ENCODE measurements around the gene P4HA2.
A peak's percentile ranks its signal among the peaks of the same experiment; 100 is the strongest.
"Not testable (repeated sequence)": the region's sequence is repeated elsewhere in the genome, so short reads cannot be mapped to it uniquely, and the experiment has no call there.

P4HA2 gene

GRCh38 chr5:132199116-132199680 lies 28.5 kb downstream of the P4HA2 start:
- DNase-seq (ENCODE audit: low read depth) = no peak

- no peak for DNase-seq (ENCODE audit: low read depth)
These were observed 29.1 kb downstream of the P4HA2 start for GRCh38 chr5:132198571-132198970.

GRCh38 chr5:132195727-132196126 lies 31.9 kb downstream of the P4HA2 start:
- no peak for DNase-seq (ENCODE audit: low read depth)

GRCh38 chr5:132193165-132193694 lies 34.4 kb downstream of the P4HA2 start:
- no peak for DNase-seq (ENCODE audit: low read depth)

DNA sequence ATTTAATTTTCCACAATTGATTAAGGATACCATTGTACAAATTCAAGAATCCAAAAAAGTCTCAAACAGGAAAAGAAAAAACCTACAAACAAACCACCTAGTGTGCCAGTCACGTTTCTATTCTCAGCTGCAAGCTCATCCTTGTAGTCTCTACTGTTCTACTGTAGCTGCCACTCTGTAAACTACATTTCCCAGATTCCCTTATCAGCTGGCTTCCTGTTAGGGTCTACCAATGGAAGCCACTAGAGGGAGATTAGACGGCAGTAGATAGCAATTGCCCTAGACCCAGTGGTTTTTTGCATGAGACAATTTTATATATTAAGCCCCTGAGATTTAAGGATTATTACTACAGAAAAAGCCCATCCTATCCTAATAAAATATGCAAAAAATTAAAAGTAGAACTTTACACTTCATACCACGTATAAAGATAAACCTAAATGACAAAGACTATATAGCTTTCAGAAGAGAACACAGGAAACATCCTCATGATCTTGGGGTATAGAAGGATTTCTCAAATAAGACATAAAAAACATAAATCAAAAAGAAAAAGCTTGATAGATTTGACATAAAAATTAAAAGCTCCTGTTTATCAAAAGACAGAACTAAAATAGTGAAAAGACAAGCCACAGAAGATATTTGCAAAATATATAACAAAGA lies 37.4 kb downstream of the P4HA2 start:
- peak; percentile 87 for DNase-seq (ENCODE audit: low read depth)

- DNase-seq (ENCODE audit: low read depth) = no peak
These were observed 43.1 kb downstream of the P4HA2 start for GRCh38 chr5:132184588-132184987.

DNA sequence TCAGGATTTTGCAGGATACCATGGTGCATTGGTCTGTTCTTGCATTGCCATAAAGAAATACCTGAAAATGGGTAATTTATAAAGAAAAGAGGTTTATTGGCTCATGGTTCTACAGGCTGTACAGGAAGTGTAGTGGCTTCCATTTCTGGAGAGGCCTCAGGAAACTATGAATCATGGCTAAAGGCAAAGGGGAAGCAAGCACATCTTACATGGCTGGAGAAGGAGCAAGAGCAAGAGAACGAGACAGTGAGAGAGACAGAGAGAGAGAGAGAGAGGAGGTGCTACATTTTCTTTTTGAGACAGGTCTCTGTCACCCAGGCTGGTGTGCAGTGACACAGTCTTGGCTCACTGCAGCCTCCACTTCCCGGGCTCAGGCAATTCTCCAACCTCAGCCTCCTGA lies 43.9 kb downstream of the P4HA2 start:
- DNase-seq (ENCODE audit: low read depth) = peak; percentile 46

DNA sequence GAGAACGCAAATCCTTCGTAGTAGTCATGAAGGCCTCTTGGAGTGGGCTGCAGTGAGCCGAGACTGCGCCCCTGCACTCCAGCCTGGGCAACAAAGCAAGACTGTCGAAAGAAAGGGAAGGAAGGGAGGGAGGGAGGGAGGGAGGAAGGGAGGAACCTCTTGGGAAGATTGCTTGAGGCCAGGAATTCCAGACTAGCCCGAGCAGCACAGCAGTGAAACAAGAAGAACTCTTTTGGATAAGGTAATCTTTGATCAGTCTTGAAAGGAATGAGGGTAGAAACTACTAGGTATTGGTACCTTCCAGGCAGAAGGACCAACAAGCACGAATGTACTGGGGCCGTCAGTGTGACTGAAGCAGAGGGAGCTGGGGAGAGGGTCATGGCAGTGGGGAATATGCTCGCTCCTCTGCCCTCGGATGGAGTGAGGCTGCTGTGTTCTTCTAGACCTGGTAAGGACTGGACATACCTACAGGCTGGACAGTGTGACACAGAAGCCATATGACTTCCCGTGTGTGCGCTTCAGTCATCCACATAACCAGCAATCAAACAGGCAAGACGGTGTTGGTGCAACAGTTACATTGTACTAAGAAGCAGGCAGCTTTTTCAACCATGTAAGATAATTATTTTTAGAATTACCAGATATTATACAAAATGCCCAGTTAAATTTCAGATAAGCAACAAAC lies 45.2 kb downstream of the P4HA2 start:
- no peak for DNase-seq (ENCODE audit: low read depth)

DNA sequence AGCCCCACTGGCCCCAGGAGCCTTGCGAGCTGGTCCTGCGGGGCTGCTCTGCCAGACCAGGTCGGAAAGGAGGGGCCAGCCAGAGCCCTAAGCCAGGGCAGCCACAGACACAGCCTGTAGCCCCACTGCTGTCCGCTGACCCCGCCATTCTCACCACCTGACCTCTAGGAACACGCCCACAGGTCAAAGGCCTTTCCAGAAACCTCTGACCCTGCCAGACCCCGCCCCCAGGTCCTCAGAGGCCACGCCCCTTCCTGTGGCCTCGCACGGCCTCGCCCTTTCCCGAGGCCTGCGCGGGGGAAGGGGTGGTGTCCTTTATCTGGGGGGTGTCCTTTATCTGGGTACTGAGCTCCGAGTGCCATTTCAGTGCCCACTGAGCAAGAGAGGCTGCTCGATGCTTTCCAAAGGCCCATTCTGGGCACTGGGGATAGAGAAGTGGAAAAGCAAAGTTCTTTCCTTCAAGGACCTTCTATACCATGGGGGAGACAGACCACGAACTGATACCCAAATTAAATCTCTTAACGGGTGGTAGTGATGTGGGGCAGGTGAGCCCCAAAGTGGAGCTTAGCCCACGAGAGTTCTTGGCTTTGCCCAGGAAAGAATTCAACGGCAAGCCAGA lies 46.5 kb downstream of the P4HA2 start:
- no peak for DNase-seq (ENCODE audit: low read depth)

- peak; percentile 86 for DNase-seq (ENCODE audit: low read depth)
These were observed 47.4 kb downstream of the P4HA2 start for GRCh38 chr5:132180134-132180745.

DNA sequence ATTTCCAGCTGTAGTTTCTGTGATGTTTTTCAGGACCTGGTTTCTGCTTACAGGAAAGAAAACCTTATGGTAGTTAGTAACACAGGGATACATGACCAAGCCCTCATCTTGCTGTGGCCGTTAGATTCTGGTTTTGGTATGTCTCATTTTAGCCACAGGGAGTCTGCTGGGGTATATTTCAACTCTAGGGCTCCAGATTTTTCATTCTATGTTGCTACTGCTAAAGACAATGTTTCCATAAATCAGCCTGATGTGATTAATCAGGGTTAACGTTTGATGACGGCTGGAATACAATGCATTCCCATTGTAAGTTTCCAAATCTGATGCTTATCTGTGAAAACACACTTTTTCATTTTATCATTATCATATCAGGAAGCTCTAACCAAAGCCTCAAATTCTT lies 48.2 kb downstream of the P4HA2 start:
- DNase-seq (ENCODE audit: low read depth) = no peak

DNA sequence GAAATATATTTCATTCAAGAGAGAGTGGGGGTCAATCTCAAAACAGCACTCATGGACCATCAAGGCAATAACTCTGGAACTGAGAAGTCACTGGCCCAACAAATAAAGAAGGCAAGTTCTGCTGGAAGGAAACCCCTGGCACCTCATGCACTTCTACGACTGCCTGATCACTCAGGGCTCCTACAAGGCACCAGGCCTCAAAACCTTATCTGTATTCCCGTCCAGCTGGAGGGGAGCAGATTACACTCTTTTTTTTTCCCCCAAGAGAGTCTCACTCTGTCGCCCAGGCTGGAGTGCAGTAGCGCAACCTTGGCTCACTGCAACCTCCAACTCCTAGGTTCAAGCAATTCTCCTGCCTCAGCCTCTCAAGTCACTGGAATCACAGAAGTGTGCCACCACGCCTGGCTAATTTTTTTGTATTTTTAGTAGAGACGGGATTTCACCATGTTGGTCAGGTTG lies 49.9 kb downstream of the P4HA2 start:
- no peak for DNase-seq (ENCODE audit: low read depth)

GRCh38 chr5:132176987-132177386 lies 50.7 kb downstream of the P4HA2 start:
- DNase-seq (ENCODE audit: low read depth) = peak; percentile 46

DNA sequence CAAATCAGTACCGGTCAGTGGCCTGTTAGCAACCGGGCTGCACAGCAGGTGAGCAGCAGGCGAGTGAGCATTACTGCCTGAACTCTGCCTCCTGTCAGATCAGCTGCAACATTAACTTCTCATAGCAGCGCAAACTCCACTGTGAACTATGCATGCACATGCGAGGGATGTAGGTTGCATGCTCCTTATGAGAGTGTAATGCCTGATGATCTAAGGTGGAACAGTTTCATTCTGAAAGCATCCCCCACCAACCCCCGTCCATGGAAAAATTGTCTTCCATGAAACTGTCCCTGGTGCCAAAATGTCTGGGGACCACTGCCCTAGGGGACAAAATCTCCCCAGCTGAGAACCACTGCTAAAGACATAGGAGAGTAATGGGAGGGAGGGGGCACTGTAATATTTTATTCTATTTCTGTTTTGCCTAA lies 51.1 kb downstream of the P4HA2 start:
- no peak for DNase-seq (ENCODE audit: low read depth)

GRCh38 chr5:132162945-132163344 lies 64.7 kb downstream of the P4HA2 start:
- no peak for DNase-seq (ENCODE audit: low read depth)

DNA sequence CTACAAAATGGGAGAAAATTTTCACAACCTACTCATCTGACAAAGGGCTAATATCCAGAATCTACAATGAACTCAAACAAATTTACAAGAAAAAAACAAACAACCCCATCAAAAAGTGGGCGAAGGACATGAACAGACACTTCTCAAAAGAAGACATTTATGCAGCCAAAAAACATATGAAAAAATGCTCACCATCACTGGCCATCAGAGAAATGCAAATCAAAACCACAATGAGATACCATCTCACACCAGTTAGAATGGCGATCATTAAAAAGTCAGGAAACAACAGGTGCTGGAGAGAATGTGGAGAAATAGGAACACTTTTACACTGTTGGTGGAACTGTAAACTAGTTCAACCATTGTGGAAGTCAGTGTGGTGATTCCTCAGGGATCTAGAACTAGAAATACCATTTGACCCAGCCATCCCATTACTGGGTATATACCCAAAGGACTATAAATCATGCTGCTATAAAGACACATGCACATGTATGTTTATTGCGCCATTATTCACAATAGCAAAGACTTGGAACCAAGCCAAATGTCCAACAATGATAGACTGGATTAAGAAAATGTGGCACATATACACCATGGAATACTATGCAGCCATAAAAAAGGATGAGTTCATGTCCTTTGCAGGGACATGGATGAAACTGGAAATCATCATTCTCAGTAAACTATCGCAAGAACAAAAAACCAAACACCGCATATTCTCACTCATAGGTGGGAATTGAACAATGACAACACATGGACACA lies 65.9 kb downstream of the P4HA2 start:
- DNase-seq (ENCODE audit: low read depth) = not testable (repeated sequence)

- no peak for DNase-seq (ENCODE audit: low read depth)
These were observed 71.2 kb downstream of the P4HA2 start for GRCh38 chr5:132156413-132156812.

DNA sequence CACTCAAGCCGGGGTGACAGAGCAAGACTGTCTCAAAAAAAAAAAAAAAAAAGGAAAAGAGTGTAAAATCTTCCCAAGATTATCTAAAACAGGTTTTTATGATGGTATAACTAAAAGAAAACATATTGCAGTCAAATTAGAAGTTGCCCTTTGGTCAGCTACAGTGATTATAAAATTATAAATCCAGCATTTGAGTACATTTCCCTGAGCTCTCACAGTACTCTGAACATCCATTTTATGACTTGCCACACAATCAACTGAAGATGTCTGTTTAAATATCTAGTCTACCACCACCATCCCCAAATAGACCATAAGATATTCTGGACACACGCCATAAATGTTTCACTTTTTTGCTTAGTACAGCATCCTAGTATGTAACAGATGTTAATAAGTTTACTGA lies 77.1 kb downstream of the P4HA2 start:
- DNase-seq (ENCODE audit: low read depth) = no peak

DNA sequence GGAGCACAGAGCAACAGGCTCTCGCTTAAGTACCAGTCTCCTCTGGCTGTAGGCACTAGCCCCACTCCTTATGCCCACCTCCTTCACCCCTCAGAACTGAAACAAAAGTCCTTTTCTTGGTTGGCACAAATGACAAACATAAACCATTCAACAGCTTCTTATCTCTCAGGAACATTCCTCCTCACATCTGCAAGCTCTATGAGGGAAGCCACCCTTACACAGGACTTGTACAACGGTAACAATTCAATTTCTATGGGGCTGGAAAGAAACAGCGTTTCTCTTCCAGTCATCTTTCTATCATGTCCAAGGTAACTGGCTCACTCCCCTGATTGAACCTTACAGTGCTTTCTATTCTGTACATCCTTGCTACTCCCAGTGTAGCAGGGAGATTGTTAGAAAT lies 80.0 kb downstream of the P4HA2 start:
- no peak for DNase-seq (ENCODE audit: low read depth)

DNA sequence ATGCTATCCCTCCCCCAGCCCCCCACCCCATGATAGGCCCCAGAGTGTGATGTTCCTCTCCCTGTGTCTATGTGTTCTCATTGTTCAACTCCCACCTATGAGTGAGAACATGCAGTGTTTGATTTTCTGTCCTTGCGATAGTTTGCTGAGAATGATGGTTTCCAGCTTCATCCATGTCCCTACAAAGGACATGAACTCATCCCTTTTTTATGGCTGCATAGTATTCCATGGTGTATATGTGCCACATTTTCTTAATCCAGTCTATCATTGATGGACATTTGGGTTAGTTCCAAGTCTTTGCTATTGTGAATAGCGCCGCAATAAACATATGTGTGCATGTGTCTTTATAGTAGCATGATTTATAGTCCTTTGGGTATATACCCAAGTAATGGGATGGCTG lies 82.3 kb downstream of the P4HA2 start:
- not testable (repeated sequence) for DNase-seq (ENCODE audit: low read depth)

DNA sequence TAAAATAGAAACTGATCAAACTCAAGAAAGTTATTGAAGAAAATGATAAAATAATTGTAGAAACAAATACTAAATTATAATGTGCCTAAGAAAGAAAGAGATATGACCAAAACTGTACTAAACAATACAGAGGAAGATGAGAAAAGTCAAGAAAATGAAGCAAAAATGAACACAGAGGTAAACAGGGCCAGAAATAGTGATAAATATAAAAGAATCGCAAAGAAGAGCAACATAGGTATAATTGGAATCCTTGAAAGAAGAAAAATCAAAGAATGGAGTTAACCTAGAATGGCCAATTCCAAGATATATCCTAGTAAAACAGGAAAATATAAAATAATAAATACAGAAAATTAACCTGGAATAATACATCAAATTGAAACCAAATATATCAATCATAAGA lies 84.5 kb downstream of the P4HA2 start:
- no peak for DNase-seq (ENCODE audit: low read depth)

GRCh38 chr5:132142459-132142858 lies 85.2 kb downstream of the P4HA2 start:
- DNase-seq (ENCODE audit: low read depth) = no peak
